SK-N-MC (cell line): ENCODE measurements around the gene DHX15.

Source experiments
- FOXP2 ChIP-seq: optimal IDR thresholded peaks from 2 replicates; pipeline ENCODE3; 2011; ENCODE audit warnings: mild to moderate bottlenecking, moderate library complexity; ENCODE audit not compliant: insufficient read depth; ENCODE audit errors: extremely low read length, control extremely low read depth
- POLR2AphosphoS5 ChIP-seq: IDR thresholded peaks from 2 replicates; pipeline ENCODE4 v1.6.1; 2012; ENCODE audit warnings: mild to moderate bottlenecking, low read depth, low read length, borderline replicate concordance

GRCh38 chr4:24605216-24605615 lies 20.9 kb upstream of the DHX15 start:
- TF ChIP-seq POLR2AphosphoS5 (no peak), FOXP2 (no peak)
